Measurements from ENCODE around the gene MBNL1.

- TF ChIP-seq RAD21 (IDR thresholded peaks at IDR 0.05; ENCODE audit: low read length) (no peak), POLR2A (IDR thresholded peaks at IDR 0.05; ENCODE audit: low read depth, low read length) (no peak), CTCF (conservative IDR thresholded peaks at IDR 0.05; ENCODE audit: low read depth, low read length) (no peak), RFX5 (IDR thresholded peaks at IDR 0.05; ENCODE audit: low read depth, low read length) (no peak), CEBPB (IDR thresholded peaks at IDR 0.05; ENCODE audit: low read depth, low read length) (no peak)
Measured at GRCh38 chr3:152261329-152261728, 7.4 kb upstream of the MBNL1 start.
